IMR-90 (cell line): Measurements from ENCODE around the gene SLC43A2.

ENCODE experiments used
- POLR2A ChIP-seq: IDR thresholded peaks from 2 replicates; pipeline ENCODE4 v1.6.1; 2012; ENCODE audit warnings: mild to moderate bottlenecking, low read depth, low read length
- TF ChIP-seq, protein P1 (sequence below): conservative IDR thresholded peaks from 2 replicates; pipeline ENCODE4 v1.5.1; 2012; ENCODE audit warnings: mild to moderate bottlenecking, low read depth, low read length, improper control_type of control experiment

DNA sequence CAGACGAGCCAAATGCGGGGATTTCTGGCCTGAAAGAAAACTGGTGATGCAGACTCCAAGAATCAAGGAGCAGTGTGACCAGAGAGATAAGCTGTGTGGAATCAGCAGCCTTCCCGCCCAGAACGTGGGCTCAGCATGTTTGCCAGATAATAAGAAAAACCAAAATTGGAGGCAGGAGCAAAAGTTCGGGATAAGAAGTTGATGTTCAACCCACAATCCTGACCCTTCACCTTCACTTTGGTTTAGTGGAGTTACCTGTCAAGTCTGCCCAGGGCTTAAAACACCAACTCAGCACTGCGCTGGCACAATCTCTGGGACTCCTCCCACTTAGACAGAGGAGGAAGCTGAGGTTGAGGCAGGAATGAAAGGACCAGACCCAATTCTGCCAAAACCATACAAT, 3.1 kb downstream of the SLC43A2 start:
- TF ChIP-seq, protein P1, sequence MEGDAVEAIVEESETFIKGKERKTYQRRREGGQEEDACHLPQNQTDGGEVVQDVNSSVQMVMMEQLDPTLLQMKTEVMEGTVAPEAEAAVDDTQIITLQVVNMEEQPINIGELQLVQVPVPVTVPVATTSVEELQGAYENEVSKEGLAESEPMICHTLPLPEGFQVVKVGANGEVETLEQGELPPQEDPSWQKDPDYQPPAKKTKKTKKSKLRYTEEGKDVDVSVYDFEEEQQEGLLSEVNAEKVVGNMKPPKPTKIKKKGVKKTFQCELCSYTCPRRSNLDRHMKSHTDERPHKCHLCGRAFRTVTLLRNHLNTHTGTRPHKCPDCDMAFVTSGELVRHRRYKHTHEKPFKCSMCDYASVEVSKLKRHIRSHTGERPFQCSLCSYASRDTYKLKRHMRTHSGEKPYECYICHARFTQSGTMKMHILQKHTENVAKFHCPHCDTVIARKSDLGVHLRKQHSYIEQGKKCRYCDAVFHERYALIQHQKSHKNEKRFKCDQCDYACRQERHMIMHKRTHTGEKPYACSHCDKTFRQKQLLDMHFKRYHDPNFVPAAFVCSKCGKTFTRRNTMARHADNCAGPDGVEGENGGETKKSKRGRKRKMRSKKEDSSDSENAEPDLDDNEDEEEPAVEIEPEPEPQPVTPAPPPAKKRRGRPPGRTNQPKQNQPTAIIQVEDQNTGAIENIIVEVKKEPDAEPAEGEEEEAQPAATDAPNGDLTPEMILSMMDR, result no peak
- TF ChIP-seq POLR2A, result no peak
